ENCODE data around the gene SMIM5.

DNA sequence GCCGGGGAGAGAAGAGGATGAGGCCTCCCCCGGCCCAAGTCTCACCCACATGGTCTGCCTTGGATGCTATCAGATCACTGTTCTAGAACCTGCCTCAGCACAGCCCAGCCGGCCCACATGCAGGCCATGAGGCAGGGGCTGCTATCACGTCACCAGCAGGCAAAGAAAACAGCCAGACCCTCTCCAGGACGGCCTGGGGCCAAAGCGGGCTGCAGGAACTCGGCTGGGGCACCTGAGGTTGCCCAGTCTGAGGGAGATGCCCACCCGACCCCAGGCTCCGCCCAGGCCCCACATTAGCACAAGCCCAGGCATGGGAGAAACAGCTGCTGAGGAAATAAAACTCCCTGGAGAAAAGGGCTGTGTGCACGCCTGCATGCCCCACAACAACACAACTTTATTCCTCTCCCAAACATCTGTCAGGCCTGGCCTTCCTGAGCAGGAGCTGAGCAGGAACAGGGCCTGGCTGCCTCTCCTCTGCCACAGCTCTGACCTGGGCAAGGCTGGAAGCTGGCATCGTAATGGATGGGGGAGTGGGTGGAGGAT is 6.7 kb upstream of the SMIM5 start:
- TF ChIP-seq ZFP36 (IDR thresholded peaks at IDR 0.05; ENCODE audit: borderline replicate concordance, partially characterized antibody): no peak
- TF ChIP-seq, protein P1, sequence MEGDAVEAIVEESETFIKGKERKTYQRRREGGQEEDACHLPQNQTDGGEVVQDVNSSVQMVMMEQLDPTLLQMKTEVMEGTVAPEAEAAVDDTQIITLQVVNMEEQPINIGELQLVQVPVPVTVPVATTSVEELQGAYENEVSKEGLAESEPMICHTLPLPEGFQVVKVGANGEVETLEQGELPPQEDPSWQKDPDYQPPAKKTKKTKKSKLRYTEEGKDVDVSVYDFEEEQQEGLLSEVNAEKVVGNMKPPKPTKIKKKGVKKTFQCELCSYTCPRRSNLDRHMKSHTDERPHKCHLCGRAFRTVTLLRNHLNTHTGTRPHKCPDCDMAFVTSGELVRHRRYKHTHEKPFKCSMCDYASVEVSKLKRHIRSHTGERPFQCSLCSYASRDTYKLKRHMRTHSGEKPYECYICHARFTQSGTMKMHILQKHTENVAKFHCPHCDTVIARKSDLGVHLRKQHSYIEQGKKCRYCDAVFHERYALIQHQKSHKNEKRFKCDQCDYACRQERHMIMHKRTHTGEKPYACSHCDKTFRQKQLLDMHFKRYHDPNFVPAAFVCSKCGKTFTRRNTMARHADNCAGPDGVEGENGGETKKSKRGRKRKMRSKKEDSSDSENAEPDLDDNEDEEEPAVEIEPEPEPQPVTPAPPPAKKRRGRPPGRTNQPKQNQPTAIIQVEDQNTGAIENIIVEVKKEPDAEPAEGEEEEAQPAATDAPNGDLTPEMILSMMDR (IDR thresholded peaks at IDR 0.05): no peak
- no peak for TF ChIP-seq RNF2 (IDR thresholded peaks at IDR 0.05; ENCODE audit: borderline replicate concordance, low read depth)
- no peak for TF ChIP-seq HOXA7 (CRISPR knock-in tag; IDR thresholded peaks at IDR 0.05)
